HG03571 (cell line): ENCODE data around the gene SELE.

Experiments used
- ATAC-seq: cut with Tn5 transposase; IDR thresholded peaks from one replicate; pipeline ENCODE4 v1.9.1; 2021; ENCODE audit not compliant: unreplicated experiment

Gene SELE, protein sequence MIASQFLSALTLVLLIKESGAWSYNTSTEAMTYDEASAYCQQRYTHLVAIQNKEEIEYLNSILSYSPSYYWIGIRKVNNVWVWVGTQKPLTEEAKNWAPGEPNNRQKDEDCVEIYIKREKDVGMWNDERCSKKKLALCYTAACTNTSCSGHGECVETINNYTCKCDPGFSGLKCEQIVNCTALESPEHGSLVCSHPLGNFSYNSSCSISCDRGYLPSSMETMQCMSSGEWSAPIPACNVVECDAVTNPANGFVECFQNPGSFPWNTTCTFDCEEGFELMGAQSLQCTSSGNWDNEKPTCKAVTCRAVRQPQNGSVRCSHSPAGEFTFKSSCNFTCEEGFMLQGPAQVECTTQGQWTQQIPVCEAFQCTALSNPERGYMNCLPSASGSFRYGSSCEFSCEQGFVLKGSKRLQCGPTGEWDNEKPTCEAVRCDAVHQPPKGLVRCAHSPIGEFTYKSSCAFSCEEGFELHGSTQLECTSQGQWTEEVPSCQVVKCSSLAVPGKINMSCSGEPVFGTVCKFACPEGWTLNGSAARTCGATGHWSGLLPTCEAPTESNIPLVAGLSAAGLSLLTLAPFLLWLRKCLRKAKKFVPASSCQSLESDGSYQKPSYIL

DNA sequence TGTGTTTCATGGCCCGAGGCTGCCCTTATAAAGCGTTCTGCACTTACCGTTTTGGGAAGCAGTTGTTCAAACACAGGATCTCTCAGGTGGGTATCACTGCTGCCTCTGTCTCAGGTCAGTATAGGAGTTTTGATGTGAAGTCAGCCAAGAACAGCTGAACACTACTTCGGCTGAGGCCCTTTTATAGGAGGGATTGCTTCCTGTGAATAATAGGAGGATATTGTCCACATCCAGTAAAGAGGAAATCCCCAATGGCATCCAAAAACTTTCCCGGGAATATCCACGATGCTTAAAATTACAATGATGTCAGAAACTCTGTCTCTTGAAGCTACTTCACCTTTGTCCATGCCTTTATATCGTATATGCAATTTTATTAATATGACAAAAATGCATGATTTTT is at the start of gene SELE:
SELE (minus strand) TSS at position 156 of the 400 bp plus-strand sequence. CDS start 467 bp downstream, outside the sequence.
- ATAC-seq: no peak

DNA sequence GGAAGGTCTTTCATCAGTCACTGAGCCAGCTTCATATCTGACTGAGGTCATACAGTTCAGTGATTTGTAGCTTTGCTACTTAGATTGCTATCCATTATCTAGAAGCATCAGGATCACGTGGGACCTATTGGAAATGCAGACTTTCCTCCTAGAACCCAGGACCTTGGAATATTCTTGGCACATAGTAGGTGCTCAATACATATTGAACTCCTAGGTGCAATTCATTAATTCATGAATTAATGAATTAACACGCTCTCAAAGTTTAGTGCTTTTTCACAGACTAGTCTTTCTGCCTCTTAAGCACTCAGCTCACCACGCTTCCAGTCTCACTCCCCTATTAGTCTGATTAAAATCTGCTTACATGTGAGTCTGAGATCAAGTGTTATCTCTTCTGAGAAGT is 48.7 kb upstream of the SELE start:
- ATAC-seq: no peak

DNA sequence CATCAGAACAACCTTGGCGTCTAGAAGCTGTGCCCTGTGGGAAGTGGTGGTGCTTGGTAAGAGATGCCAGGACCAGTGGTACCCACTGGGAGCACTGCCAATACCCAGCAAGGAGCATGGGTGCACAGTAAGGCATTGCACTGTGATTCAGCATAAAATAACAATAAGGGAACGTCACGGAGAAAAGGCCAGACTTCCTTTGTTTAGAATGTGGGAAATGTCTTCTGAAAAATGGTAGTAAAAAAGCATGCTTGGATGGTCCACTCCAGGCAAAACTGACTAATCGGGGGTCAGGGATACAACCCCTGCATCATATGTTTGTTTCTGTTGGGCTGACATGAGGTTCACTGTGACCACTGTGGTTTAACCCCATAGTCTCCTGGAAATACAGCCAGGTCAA is 46.1 kb upstream of the SELE start:
- no peak for ATAC-seq

DNA sequence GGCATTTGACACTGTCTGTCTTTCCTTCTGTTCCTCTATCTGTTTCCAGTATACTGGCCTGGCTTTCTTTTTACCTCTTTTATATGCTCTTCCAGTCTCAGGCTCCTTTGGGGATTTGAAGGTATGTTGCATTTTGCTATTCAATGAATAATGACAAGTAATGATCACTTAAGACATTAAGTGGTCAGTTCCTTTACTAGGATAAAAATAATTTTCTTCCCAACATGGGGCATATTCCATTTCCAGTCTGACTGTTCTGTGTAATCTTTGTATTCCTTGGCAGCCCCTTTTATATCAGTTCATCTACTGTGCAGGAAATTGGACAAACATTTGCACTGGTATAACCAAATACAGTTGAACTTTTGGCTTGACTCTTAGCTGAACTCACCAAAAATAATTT is 45.3 kb upstream of the SELE start:
- no peak for ATAC-seq

- ATAC-seq: no peak
Observed at GRCh38 chr1:169776440-169776839, 42.6 kb upstream of the SELE start.

DNA sequence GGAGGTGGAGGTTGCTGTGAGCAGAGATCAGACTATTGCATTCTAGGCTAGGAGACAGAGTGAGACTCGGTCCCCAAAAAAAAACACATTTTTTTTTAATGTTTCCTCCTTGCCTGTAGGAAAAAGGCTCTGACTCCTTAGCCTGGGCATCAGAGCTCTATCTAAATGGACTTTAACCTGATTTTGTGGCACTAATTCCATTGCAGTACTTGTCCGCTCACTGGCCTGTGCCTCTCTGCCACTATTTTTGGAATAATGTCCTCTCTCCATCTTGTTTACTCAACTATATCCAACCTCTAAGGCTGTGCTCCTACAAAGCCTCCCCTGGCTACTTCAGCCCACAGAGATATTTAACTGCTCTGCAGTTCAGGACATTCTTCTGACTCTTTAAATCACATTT is 34.3 kb upstream of the SELE start:
- ATAC-seq: no peak

- no peak for ATAC-seq
Observed at GRCh38 chr1:169765580-169766331, 31.9 kb upstream of the SELE start.

- no peak for ATAC-seq
Observed at GRCh38 chr1:169764919-169765318, 31.0 kb upstream of the SELE start.

DNA sequence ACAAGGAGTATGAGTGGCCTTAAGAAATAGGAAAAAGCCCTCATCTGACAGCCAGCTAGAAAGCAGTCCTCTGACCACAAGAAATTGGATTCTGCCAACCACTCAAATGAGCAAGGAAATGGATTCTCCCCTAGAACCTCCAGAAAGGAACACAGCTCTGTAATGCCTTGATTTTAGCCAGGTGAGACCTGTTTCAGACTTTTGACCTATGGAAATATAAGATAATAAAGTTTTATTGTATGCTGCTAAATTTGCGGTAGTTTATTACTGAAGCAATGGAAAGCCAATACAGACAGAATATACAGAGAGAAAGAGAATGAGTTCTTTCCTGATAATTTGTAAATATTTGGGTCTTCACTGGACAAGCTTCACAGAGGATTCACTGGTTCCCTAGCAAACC is 28.8 kb upstream of the SELE start:
- ATAC-seq: no peak

DNA sequence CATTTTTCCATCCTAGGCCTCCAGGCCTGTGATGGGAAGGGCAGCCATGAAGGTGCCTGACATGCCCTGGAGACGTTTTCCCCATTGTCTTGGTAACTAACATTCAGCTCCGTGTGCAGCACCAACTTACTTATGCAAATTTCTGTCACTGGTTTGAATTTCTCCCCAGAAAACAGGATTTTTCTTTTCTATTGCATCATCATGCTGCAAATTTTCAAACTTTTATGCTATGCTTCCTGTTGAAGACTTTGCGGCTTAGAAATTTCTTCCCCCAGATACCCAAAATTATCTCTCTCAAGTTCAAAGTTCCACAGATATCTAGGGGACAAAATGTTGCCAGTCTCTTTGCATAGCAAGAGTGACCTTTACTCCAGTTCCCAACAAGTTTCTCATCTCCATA is 25.2 kb upstream of the SELE start:
- ATAC-seq: no peak

- ATAC-seq: no peak
Observed at GRCh38 chr1:169753549-169753948, 19.7 kb upstream of the SELE start.

GRCh38 chr1:169750041-169750440 is 16.2 kb upstream of the SELE start:
- no peak for ATAC-seq

DNA sequence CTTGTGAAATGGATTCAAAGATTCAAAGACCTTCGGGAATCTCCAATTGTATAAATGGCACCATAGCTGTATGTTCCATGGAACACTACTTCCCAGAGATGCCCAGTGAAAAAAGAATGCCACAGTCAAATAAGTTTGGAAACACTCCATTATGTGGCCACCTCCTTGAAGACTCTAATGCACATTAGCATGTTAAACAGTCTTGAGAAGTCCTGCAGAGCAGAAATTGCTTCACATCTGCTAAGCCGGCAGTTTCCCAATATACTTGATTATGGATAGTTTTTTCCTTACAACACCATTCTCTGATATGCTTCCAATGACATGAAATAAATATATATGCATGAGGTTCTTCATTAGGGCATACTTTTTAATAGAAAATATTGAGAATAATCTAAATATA is 12.7 kb upstream of the SELE start:
- ATAC-seq: no peak

- no peak for ATAC-seq
Observed at GRCh38 chr1:169745015-169745861, 11.4 kb upstream of the SELE start.

GRCh38 chr1:169741666-169742394 is 8.0 kb upstream of the SELE start:
- no peak for ATAC-seq

DNA sequence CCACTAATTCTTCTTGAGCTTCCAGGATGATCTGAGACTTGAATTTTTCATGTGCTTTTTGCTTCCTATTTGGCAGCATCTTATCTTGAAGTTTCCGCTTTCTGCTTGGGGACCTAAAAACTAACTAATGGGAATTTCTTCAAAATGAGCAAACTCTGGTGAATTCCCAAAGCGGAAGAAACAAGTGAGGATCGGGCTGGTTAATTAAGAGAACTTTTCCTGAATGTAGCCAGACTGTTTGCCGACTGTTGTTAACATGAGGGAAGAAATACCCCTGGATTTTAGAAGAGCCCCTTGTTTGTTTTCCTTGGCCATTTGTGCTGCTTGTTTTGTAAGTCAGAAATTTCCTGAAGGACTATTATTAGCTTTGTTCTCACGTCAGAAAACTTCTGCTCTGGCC is 6.1 kb upstream of the SELE start:
- no peak for ATAC-seq

DNA sequence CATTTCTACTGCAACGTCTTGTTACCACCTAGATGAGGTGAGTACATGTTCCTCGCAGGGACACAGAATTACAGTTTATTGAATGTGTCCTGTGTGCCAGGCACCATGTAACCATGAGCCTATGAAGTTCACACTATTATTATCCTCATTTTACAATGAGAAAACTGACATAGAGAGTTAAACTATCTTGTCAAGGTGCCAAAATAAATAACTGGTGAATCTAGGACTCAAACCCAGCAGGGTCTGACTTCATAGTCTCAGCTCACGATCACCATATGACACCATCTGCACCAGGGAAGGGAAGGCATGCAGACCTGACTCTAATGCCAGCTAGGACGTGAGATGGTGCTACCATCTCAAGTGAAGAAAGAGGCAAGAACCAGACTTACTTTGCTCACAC is 2.4 kb downstream of the SELE start:
- no peak for ATAC-seq

DNA sequence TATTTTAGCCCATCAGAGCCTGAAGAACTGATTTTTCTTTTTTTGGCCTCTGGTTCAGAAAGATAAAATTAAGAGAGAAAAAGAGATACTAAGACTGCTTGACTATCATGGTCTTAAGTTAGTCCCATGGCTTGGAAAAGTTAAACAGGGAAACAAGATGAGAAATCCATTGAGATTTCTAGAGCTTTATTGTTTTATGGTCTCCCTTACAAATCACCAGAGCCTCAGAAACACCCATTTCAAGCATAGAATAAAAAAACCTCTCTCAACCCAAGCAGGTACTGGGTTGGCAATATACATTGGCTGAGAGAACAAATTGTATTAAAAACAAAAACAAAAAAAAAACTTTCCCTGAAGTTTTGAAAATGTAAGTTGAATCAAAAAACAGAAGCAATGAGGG is 3.9 kb downstream of the SELE start:
- no peak for ATAC-seq

GRCh38 chr1:169727307-169727706 is 6.6 kb downstream of the SELE start:
- ATAC-seq: no peak

- ATAC-seq: no peak
Observed at GRCh38 chr1:169726851-169727250, 7.0 kb downstream of the SELE start.
